Prostate gland (tissue), 2 donors: ENCODE measurements around the gene SYT7. TPM values are rescaled to one million over a fixed set of nuclear protein-coding genes. Genes with fewer than 3 reads are reported as not detected.

Experiments used
- DNase-seq: peaks from one replicate; pipeline ENCODE4 v3.0.0-alpha.2; 2019; ENCODE audit warnings: low spot score
- H3K27ac ChIP-seq, 2 donors: fragments of 200-600 bp; sonication (generic); 2 replicates each; pipeline ENCODE4 v1.5.1; 2017 to 2019
- H3K27me3 ChIP-seq: fragments of 200-600 bp; sonication (generic); replicated peaks from 2 replicates; pipeline ENCODE4 v1.5.1; 2019; ENCODE audit not compliant: insufficient read depth
- H3K36me3 ChIP-seq, 2 donors: fragments of 200-600 bp; sonication (generic); 1 replicate in 1 of 2; 2 replicates in 1 of 2; pipeline versions ENCODE4 v1.5.1 to v1.8.1; 2017 to 2019
- H3K4me1 ChIP-seq: fragments of 200-600 bp; sonication (generic); replicated peaks from 2 replicates; pipeline ENCODE4 v1.5.1; 2019
- H3K4me3 ChIP-seq, 2 donors: fragments of 200-600 bp; sonication (generic); 2 replicates each; pipeline ENCODE4 v1.5.1; 2017 to 2019
- H3K9me3 ChIP-seq: fragments of 200-600 bp; sonication (generic); 2 replicates; pipeline ENCODE4 v1.5.1; 2017
- CTCF ChIP-seq, 4 experiments: fragments of 200-600 bp in 2 of 4; fragments of 450-650 bp in 2 of 4; sonication (generic) in 2 of 4; IDR thresholded peaks; 1 replicate in 3 of 4; 2 replicates in 1 of 4; pipeline ENCODE4 v1.5.1; 2016 to 2019; ENCODE audit warnings: antibody characterized with exemption in 4 of 4, mild to moderate bottlenecking in 2 of 4, moderate library complexity in 2 of 4
- POLR2A ChIP-seq: fragments of 450-650 bp; IDR thresholded peaks from one replicate; pipeline ENCODE4 v1.6.1; 2016; ENCODE audit warnings: antibody characterized with exemption, mild to moderate bottlenecking
- POLR2AphosphoS5 ChIP-seq: sonication (generic); formaldehyde crosslinking; IDR thresholded peaks from one replicate; pipeline ENCODE4 v1.6.1; 2017; ENCODE audit warnings: antibody characterized with exemption
- WGBS: methylation state at CpG from one replicate; pipeline ENCODE4 v1.1.5; 2018; 5-methylcytosine and 5-hydroxymethylcytosine counted together
- intact Hi-C: fragments of 100-400 bp; cut with DNase I; formaldehyde crosslinking; loops from one replicate; pipeline ENCODE4 v1.14.2; 2022
- total RNA-seq, 2 donors: library from RNA; depleted of rRNA; stranded (reverse); fragments of >200 nt; gene quantifications; one replicate each; pipeline ENCODE4 v1.1.0, GENCODE V29; 2016

Gene SYT7
- total RNA-seq, 2 donors from 2014 or later, result 114 to 199 TPM

GRCh38 chr11:61518032-61518795 is 62.7 kb downstream of the SYT7 start:
- no peak overlapping the region for H3K27ac ChIP-seq
- H3K4me1 ChIP-seq, result peaks cover 6% of the 10 kb centered on the region
- peaks cover 0 to 2% of the 10 kb centered on the region in 2 donors for H3K36me3 ChIP-seq
- WGBS, result 88% methylated on average over 23 of the region's 23 CpGs
- no peak overlapping the region for H3K4me3 ChIP-seq
- intact Hi-C loops, result loop anchor here (5.0 kb wide), 1 partner anchor 71 kb away; no protein-coding TSS in a partner anchor
- H3K9me3 ChIP-seq, result no peaks in the 10 kb centered on the region
- TF ChIP-seq CTCF (IDR thresholded peaks at IDR 0.05) (no peak), POLR2AphosphoS5 (no peak), POLR2A (no peak)
- H3K27me3 ChIP-seq, result no peaks in the 10 kb centered on the region
- DNase-seq, result no peak

GRCh38 chr11:61516675-61517572 is 64.0 kb downstream of the SYT7 start:
- no peak overlapping the region for H3K4me3 ChIP-seq
- DNase-seq, result no peak

GRCh38 chr11:61516191-61516590 is 64.7 kb downstream of the SYT7 start:
- no peaks in the 10 kb centered on the region for H3K9me3 ChIP-seq
- DNase-seq, result no peak
- no peak overlapping the region for H3K4me3 ChIP-seq
- intact Hi-C loops, result loop anchor here (2.0 to 5.0 kb wide), 2 partner anchors 39 to 69 kb away; no protein-coding TSS in a partner anchor
- WGBS, result 36% methylated on average over 22 of the region's 22 CpGs
- TF ChIP-seq CTCF (IDR thresholded peaks at IDR 0.05), result no peak
- no peak for TF ChIP-seq POLR2A
- no peak for TF ChIP-seq POLR2AphosphoS5
- H3K27ac ChIP-seq, result no peak overlapping the region
- peaks cover 6% of the 10 kb centered on the region for H3K4me1 ChIP-seq
- no peaks in the 10 kb centered on the region for H3K36me3 ChIP-seq
- no peaks in the 10 kb centered on the region for H3K27me3 ChIP-seq

More at GRCh38 chr11:61516675-61517572, 64.0 kb downstream of the SYT7 start:
- TF ChIP-seq POLR2AphosphoS5 (no peak), POLR2A (no peak), CTCF (IDR thresholded peaks at IDR 0.05) (peak; percentile 88 to 95 (median 90))
- intact Hi-C loops, result loop anchor here (2.0 to 5.0 kb wide), 2 partner anchors 40 to 70 kb away; no protein-coding TSS in a partner anchor
- no peaks in the 10 kb centered on the region for H3K36me3 ChIP-seq
- WGBS, result 26% methylated on average over 22 of the region's 23 CpGs
- H3K27me3 ChIP-seq, result no peaks in the 10 kb centered on the region
- peaks cover 6% of the 10 kb centered on the region for H3K4me1 ChIP-seq
- no peak overlapping the region for H3K27ac ChIP-seq
- no peaks in the 10 kb centered on the region for H3K9me3 ChIP-seq

GRCh38 chr11:61515686-61516085 is 65.2 kb downstream of the SYT7 start:
- 86% methylated on average over 10 of the region's 10 CpGs for WGBS
- Histone ChIP-seq H3K4me3 (no peak overlapping the region), H3K36me3 (no peaks in the 10 kb centered on the region), H3K4me1 (peaks cover 6% of the 10 kb centered on the region), H3K27ac (no peak overlapping the region), H3K9me3 (no peaks in the 10 kb centered on the region), H3K27me3 (no peaks in the 10 kb centered on the region)
- no peak for TF ChIP-seq POLR2AphosphoS5
- no peak for TF ChIP-seq CTCF (IDR thresholded peaks at IDR 0.05)
- intact Hi-C loops, result loop anchor here (2.0 to 5.0 kb wide), 2 partner anchors 39 to 68 kb away; no protein-coding TSS in a partner anchor
- no peak for DNase-seq
